Kidney tubule cell (primary cell): ENCODE results near the gene SLC39A7.
A peak's percentile ranks its signal among the peaks of the same experiment; 100 is the strongest.

ENCODE experiments used
- DNase-seq: peaks from one replicate; pipeline ENCODE4 v3.0.0-alpha.2; 2018; ENCODE audit warnings: low spot score

The SLC39A7 gene

GRCh38 chr6:33170176-33171015 is 30.3 kb upstream of the SLC39A7 start:
- no peak for DNase-seq

- DNase-seq, result no peak
These were observed 29.4 kb upstream of the SLC39A7 start for GRCh38 chr6:33171016-33171879.

GRCh38 chr6:33171880-33172687 is 28.6 kb upstream of the SLC39A7 start:
- DNase-seq, result no peak

GRCh38 chr6:33172688-33173534 is 27.8 kb upstream of the SLC39A7 start:
- DNase-seq, result peak; percentile 40

GRCh38 chr6:33173535-33174180 is 27.0 kb upstream of the SLC39A7 start:
- DNase-seq, result no peak

GRCh38 chr6:33174784-33175183 is 25.9 kb upstream of the SLC39A7 start:
- DNase-seq, result no peak

GRCh38 chr6:33175436-33176069 is 25.1 kb upstream of the SLC39A7 start:
- DNase-seq, result no peak

GRCh38 chr6:33176906-33177305 is 23.8 kb upstream of the SLC39A7 start:
- no peak for DNase-seq

GRCh38 chr6:33177552-33178446 is 22.9 kb upstream of the SLC39A7 start:
- DNase-seq, result no peak

GRCh38 chr6:33178755-33179475 is 21.8 kb upstream of the SLC39A7 start:
- DNase-seq, result no peak

- no peak for DNase-seq
These were observed 19.5 kb upstream of the SLC39A7 start for GRCh38 chr6:33181141-33181540.

GRCh38 chr6:33183071-33183683 is 17.5 kb upstream of the SLC39A7 start:
- no peak for DNase-seq

GRCh38 chr6:33185190-33185589 is 15.5 kb upstream of the SLC39A7 start:
- no peak for DNase-seq

GRCh38 chr6:33185654-33186187 is 14.9 kb upstream of the SLC39A7 start:
- DNase-seq, result no peak

GRCh38 chr6:33187809-33188208 is 12.9 kb upstream of the SLC39A7 start:
- DNase-seq, result no peak

GRCh38 chr6:33189164-33189563 is 11.5 kb upstream of the SLC39A7 start:
- no peak for DNase-seq

GRCh38 chr6:33189625-33190448 is 10.8 kb upstream of the SLC39A7 start:
- DNase-seq, result no peak
